LNCaP clone FGC (cell line): ENCODE data around the gene SORCS2.

Source experiments
- DNase-seq: peaks from one replicate; pipeline ENCODE4 v3.0.0-alpha.2; 2011; ENCODE audit warnings: low read depth
- H3K4me3 ChIP-seq: 2 replicates; pipeline ENCODE4 v1.5.1; 2011; ENCODE audit warnings: mild to moderate bottlenecking, low read depth, low read length, control low read depth
- TF ChIP-seq, protein P1 (sequence below): IDR thresholded peaks from 2 replicates; pipeline ENCODE4 v1.5.1; 2012; ENCODE audit warnings: mild to moderate bottlenecking; ENCODE audit not compliant: control insufficient read depth, insufficient read depth; ENCODE audit errors: extremely low read depth

The SORCS2 gene

DNA sequence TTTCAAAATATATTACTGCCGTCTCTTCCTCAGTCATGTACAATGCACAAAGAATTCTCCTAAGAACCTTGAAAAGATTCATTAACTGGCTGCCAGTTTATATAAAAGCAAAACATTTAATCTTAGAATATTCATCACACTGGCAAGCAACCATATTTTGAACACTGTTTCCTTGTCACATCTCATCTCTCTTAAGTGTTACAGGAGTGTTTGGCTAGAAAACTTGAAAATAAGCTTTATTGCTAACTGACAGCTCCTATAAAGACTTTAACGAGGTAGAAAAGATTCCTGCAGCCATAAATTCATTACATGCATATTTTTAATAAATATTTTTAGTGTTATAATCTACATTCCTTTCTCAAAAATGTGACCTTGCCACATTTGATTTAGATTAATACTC is 597.7 kb downstream of the SORCS2 start:
- TF ChIP-seq, protein P1, sequence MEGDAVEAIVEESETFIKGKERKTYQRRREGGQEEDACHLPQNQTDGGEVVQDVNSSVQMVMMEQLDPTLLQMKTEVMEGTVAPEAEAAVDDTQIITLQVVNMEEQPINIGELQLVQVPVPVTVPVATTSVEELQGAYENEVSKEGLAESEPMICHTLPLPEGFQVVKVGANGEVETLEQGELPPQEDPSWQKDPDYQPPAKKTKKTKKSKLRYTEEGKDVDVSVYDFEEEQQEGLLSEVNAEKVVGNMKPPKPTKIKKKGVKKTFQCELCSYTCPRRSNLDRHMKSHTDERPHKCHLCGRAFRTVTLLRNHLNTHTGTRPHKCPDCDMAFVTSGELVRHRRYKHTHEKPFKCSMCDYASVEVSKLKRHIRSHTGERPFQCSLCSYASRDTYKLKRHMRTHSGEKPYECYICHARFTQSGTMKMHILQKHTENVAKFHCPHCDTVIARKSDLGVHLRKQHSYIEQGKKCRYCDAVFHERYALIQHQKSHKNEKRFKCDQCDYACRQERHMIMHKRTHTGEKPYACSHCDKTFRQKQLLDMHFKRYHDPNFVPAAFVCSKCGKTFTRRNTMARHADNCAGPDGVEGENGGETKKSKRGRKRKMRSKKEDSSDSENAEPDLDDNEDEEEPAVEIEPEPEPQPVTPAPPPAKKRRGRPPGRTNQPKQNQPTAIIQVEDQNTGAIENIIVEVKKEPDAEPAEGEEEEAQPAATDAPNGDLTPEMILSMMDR = no peak
- peak; percentile 17 for DNase-seq
- no peak overlapping the region for H3K4me3 ChIP-seq

- DNase-seq = no peak
- TF ChIP-seq, protein P1 = no peak
- H3K4me3 ChIP-seq = no peak overlapping the region
These were observed 598.7 kb downstream of the SORCS2 start for GRCh38 chr4:7790999-7791398.
